ENCODE results near the gene C4orf50.
"Not testable (repeated sequence)": the region's sequence is repeated elsewhere in the genome, so short reads cannot be mapped to it uniquely, and the experiment has no call there.

The C4orf50 gene

DNA sequence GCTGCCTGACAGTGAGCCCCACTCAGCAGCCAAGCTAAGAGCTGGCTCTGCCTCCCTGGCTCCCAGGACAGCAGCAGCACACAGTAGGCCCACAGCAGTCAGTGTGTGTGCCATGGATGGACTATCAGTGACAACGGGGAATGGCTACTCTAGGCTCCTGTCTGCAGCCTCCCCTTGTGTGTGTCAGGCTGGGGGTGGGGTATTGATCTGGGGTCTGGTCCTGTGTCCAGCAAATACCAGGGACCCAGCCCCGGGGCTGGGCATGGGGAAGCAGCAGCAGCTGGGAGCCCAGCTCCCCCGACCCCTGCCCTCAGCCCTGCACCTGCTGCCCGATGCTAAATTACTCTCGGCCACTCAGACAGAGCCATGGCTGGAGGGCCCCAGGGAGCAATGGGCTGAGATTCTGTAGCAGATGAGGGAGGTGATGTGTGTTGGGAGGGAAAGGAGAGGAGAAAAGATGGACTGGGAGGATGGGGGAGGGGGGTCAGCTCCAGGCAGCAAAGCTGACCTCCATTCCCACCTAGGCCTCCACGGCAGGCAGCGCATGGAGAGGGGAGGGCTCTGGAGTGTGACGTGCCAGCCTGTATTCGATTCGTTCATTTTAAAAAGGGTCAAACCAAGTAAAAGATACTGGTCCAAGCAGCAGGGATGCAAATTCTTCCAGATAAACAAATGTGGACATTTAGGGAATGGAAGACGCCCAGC, 64.0 kb downstream of the C4orf50 start:
- no peak overlapping the region for H3K4me3 ChIP-seq (ENCODE audit: low read length)
- no peak for DNase-seq (ENCODE audit: low read depth)
- TF ChIP-seq, protein P1, sequence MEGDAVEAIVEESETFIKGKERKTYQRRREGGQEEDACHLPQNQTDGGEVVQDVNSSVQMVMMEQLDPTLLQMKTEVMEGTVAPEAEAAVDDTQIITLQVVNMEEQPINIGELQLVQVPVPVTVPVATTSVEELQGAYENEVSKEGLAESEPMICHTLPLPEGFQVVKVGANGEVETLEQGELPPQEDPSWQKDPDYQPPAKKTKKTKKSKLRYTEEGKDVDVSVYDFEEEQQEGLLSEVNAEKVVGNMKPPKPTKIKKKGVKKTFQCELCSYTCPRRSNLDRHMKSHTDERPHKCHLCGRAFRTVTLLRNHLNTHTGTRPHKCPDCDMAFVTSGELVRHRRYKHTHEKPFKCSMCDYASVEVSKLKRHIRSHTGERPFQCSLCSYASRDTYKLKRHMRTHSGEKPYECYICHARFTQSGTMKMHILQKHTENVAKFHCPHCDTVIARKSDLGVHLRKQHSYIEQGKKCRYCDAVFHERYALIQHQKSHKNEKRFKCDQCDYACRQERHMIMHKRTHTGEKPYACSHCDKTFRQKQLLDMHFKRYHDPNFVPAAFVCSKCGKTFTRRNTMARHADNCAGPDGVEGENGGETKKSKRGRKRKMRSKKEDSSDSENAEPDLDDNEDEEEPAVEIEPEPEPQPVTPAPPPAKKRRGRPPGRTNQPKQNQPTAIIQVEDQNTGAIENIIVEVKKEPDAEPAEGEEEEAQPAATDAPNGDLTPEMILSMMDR (IDR thresholded peaks at IDR 0.05; ENCODE audit: insufficient read depth, low read depth, low read length, missing control alignments), result no peak

DNA sequence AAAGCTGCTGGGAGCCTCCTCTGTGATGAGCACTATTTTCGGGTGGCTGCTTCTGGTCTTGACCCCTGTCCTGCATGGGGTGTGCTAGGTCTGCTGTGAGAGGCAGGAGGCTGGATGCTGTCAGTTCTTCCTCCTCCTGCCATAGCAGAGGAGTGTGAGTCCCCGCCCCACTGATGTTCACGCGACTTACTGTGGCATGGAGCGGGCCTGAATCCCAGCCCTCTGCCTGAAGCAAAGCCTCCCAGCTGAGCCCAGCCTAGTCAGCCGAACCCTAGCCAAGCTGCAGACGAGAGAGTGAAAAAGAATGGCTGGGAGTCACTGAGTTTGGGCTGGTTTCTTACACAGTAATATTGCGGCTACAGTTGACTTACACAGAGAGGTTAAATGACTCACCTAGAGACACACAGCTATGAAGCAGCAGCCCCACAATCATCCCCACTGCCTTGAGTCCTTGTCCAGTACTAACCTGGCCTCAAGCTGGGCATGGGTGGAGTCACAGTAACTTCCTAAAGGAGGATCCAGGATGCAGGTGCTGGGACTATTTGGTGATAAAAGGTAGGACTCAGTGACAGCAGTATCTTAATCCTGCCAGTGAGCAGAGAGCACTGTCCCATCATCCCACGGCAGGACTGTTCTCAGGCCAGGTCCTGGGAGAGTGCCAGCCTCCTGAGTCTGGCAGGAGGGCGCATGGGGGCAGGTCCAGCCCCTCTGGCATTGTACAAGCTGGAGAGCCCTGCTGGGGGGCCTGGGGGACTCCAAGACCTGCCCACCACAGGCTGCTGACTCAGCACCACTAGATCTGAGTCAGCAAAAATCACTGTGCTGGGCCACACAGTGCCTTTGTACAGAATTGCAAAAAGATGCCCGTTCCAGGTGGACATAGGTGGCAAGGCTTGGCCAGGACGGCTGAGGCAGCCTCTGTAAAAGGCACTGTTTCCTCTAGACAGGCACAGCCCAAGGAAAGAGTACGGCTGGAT, 65.0 kb downstream of the C4orf50 start:
- DNase-seq (ENCODE audit: low read depth), result no peak
- TF ChIP-seq, protein P1 (IDR thresholded peaks at IDR 0.05; ENCODE audit: insufficient read depth, low read depth, low read length, missing control alignments), result no peak
- no peak overlapping the region for H3K4me3 ChIP-seq (ENCODE audit: low read length)

DNA sequence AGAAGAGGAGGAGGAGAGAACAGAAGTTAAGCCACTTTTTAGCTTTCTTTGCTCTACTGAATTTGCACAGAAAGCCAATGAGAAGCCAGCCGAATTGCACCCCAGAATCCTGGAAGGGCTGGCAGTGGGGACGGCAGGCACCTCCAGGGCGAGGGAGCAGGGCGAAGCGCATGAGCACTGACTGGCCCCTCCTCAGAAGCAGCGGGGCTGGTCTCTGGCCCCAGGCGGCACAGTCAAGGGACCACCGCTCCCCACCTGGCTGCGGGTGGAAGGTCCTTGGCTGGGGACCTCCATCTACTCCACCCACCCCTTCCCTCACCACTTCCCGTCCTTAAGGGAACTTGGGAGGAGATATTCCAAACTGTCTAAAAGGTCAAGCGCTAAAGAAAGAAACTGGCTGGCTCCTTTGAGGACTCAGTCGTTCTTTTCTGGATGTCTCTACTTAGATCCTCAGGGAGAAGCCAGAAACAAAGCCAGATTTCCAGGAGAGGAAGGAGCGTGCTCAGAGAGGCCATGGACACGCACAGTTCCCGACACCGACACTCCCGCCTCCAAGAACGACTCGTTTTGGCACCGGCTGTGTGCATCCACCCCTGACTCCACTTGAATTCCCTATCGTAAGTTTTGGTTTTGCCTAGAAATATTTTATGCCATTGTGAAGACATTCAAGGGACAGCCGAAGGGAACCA, 65.8 kb downstream of the C4orf50 start:
- DNase-seq (ENCODE audit: low read depth), result no peak
- TF ChIP-seq, protein P1 (IDR thresholded peaks at IDR 0.05; ENCODE audit: insufficient read depth, low read depth, low read length, missing control alignments), result no peak

DNA sequence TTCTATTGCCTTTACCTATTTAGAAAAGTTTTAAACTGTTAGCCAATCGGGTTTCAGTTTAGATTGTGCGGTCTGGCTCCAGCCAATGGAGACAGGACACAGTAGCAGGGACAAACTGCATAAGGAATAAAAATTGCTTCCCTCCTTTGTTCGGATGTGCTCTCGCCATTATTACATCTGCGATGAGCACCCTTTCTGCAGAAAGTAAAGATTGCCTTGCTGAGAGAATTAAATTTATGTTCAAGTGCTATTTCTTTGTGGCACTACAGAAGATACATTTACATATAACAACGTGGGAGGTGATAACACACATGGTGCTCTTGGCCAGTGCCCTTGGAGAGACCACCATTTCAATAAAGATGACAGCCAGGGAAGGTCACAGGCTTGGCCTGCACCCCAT, 71.6 kb downstream of the C4orf50 start:
- not testable (repeated sequence) for DNase-seq (ENCODE audit: low read depth); H3K4me3 ChIP-seq (ENCODE audit: low read length)

More for the DNA sequence above, 65.8 kb downstream of the C4orf50 start:
- H3K4me3 ChIP-seq (ENCODE audit: low read length), result no peak overlapping the region

DNA sequence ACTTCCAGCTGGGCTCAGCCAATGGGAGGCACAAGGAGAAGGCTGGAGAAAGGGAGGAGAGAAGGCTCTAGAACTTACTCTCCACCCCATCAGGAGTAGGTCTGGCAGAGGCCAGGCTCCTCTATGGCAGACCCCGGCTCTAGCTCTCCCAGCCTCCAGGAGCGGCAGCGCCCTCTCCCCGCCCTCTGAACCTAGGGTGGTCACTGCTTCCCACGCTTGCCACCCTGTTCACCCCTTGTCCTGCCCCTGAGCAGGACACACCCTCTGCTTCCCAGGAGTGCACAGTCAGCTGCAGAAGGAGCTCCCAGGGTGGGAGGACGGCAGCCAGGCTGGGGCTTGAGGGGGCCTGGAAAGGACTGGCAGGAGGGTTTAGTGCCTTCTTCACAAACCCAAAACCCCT, 72.3 kb downstream of the C4orf50 start:
- TF ChIP-seq, protein P1 (IDR thresholded peaks at IDR 0.05; ENCODE audit: insufficient read depth, low read depth, low read length, missing control alignments), result no peak
- H3K4me3 ChIP-seq (ENCODE audit: low read length), result no peak overlapping the region
- no peak for DNase-seq (ENCODE audit: low read depth)

DNA sequence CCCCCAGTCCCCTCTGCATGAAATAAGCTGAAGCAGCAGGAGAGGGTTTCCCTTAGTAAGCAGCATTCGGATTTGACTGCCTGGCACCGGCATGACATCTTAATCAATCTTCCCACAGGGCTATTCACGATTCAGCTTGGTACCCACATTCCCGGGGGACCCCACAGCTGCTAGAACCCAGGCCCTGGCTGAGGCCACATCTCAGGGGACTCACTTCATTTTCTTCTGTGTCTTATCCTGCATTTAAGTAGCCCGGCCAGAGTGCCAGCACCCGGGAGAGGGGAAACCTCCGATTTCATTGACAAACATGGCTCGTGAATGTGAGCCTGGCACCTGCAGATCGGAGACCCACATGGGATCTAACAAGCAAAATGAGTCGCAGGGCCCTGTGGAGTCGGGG, 73.1 kb downstream of the C4orf50 start:
- TF ChIP-seq, protein P1 (IDR thresholded peaks at IDR 0.05; ENCODE audit: insufficient read depth, low read depth, low read length, missing control alignments), result no peak

DNA sequence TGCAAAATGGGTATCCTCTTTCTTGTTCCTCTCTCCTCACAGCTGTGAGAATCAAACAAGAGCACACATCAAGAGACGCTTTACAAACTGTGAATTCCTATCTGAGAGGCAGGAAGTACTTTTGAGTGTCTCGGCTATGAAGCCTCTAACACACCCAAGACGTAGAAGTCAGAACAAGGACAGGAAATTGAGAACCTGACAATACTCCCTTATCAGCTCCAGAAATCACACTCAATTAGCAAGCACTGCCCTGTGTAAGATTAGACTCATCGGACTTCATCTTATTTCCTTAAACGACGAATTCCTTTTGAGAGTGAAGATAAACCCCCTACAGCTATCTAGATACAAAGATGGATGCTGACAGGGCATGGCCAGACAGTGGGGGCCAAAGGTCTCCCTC, 74.7 kb downstream of the C4orf50 start:
- no peak for DNase-seq (ENCODE audit: low read depth)
- TF ChIP-seq, protein P1 (IDR thresholded peaks at IDR 0.05; ENCODE audit: insufficient read depth, low read depth, low read length, missing control alignments), result no peak
- H3K4me3 ChIP-seq (ENCODE audit: low read length), result no peak overlapping the region

More for the DNA sequence above, 73.1 kb downstream of the C4orf50 start:
- H3K4me3 ChIP-seq (ENCODE audit: low read length), result no peak overlapping the region
- DNase-seq (ENCODE audit: low read depth), result no peak

Measured in epithelial cell of esophagus (primary cell).